COLO829 (cell line): Measurements from ENCODE around the gene PLCB1.
"Not testable (repeated sequence)": the region's sequence is repeated elsewhere in the genome, so short reads cannot be mapped to it uniquely, and the experiment has no call there.

Source experiments
- DNase-seq: peaks from one replicate; pipeline ENCODE4 v3.0.0; 2012; ENCODE audit warnings: low spot score

Gene PLCB1

DNA sequence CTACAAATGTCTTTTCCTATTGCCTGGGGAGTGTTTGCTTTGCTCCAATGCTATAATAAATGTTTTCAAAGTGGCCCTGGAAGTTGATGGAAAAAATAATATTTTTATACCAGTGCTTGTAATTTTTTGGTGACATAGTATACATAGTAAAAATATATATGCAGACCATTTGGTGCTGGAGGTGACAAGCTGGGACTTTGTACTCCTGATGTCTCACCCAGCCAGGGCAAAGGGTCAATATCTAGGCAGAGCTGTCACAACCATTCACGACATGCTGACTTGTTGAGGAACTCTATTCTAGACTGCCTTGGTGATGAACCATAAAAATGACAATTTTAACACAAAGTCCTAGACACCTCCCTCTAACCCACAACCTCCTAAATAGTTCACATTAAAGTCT is 203.0 kb downstream of the PLCB1 start:
- DNase-seq: no peak

DNA sequence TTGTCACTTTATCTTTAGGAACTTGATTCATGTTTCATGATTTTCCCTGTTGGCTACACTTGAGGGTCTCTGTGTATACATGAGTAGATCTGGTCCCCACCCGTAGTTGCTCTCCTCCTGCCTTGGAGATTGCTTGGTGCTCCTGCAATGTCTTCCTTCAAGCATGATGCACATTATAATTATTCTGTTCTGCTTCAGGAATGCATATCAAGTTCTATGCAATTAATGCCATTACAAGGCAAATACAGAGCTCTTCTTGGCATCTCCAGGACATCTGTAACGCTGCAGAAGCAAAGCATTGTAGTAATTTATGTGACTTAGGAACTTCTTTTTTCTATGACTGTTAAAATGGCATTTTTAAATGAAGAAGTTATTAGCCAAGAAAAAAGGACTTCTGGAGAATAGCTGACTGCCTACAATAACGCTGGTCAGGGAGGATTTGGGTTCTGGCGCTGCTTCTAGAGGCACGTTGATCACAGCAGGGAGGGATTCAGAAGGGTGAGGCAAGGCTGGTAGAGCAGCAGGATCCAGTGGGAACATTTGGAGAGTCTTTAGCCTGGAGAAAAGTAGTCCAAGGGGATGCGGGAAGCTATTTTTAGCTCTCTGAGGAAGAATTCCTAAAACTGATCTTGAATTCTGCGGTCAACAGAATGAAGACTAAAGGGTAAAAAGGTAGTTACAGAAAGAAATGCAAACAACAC is 203.6 kb downstream of the PLCB1 start:
- DNase-seq: no peak

DNA sequence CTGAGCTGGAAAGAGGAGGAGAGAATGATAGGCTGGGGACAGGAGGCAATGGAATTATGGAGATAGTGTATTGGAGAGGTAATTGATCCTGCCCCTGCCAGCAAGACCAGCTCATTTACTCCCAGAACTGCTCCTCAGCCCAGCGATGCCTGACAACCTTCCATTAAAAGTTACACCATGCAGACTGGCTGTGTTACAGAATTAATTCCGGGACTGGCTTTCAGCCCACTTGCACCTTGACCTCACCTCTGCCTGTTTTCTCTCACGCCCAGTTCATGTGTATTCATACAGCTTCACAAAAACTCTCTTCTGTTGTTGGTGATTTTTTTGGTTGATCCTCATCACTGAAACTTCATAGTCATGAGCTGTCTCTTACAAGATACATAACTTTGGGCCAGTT is 207.3 kb downstream of the PLCB1 start:
- DNase-seq: no peak

- no peak for DNase-seq
Observed at GRCh38 chr20:8342391-8342790, 210.3 kb downstream of the PLCB1 start.

GRCh38 chr20:8344106-8344505 is 212.0 kb downstream of the PLCB1 start:
- no peak for DNase-seq

DNA sequence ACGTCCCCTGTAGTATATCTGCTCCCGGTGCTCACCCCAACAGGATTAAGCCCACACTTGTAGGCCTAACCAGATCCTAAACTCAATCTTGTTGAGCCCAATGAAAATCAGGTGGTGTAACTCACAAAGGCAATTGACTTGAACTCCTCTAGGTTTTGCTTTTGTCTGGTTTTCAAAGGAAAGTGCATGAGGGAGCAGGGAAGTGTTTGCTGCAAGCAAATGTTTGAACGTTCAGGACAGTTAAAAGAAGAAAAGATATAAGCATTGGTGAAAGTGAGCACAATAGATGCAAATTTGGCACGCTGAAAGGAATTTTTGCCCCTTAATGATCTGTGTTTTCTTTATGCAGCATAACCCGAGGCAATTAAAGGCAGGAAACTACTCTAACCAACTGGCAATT is 212.6 kb downstream of the PLCB1 start:
- DNase-seq: no peak

GRCh38 chr20:8346700-8347270 is 214.7 kb downstream of the PLCB1 start:
- DNase-seq: no peak

GRCh38 chr20:8350225-8350624 is 218.2 kb downstream of the PLCB1 start:
- not testable (repeated sequence) for DNase-seq

- no peak for DNase-seq
Observed at GRCh38 chr20:8352486-8352885, 220.4 kb downstream of the PLCB1 start.

DNA sequence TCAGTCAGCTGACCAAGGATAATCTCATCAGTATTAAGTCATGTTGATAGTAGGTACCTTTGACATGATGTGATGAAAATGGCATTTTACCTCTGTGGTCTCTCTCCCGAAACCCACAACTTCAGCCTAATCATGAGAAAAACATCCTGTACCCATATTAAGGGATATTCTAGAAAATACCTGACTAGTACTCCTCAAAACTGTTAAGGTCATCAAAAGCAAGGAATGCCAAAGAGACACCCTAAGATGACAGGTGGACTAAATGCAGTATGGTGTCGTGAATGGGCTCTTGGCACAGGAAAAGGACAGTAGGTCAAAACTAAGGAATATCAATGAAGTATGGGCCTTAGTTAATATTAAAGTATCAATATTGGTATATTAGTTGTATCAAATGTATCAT is 221.4 kb downstream of the PLCB1 start:
- no peak for DNase-seq

DNA sequence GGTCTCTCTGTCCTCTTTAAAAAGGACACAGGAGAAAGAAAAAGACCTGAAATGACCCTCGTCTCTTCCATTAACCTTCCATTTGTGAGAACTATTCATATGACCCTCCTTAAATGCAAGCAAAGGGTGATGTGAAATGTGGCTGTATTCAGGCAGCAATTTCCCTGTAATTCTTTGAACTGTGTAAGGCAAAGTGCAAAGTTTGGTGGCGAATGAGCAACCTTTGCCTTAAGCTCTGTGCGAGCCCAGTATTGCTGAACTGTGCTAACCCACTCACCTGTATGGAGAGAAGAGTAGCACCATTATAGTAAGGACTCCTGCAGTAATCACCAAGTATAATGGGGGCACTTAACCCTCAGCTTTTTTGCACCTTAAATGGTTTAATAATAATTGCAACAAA is 223.4 kb downstream of the PLCB1 start:
- no peak for DNase-seq

- DNase-seq: no peak
Observed at GRCh38 chr20:8356806-8357205, 224.7 kb downstream of the PLCB1 start.

GRCh38 chr20:8357703-8358102 is 225.6 kb downstream of the PLCB1 start:
- DNase-seq: no peak

DNA sequence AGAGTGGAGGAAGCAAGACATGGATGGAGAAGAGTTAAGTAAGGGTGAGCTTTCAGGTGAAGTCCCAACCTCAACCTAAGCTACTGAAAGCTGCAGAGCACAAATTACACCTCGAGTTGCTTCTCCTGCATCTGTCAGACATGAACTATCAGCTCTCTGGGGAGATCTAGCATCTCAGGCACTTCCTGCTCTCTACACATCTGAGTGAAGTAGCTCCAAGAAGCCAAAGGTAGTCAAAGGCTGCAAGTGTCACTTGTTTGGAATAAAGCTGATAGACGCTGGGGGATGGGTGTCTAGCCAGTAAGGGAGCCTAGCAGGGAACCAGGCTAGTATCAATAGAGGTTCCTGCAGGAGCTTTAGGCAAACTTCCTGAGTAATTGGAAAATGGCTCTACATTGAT is 228.0 kb downstream of the PLCB1 start:
- no peak for DNase-seq

DNA sequence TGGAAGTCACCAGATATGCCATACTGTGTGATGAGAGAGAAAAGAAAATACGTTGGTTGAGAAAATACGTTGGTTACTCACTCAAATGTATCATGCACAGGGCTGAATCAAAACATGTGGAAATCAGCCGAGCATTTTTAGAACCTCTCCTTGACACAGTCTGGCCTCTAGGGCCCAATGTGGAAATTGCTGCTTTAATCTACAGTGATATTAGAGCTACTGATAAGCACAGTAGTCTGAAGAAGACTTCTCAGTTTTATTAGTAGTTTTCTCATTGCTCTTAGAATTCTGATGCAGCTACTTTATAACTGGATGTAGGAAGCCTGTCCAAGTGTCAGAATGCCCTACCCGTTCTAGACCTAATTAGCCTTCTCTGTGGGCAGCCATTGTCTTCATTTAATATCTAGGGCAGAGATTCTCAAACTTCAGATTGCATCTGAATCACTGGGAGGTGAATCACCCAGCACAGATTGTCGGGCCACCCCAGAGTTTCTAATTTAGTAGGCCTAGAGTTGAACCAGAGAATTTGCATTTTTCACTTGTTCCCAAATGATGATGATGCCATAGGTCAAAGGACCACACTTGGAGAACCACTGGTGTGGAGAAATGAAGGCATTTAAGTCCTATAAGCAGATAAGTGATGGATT is 229.1 kb downstream of the PLCB1 start:
- DNase-seq: no peak

GRCh38 chr20:8361779-8362178 is 229.7 kb downstream of the PLCB1 start:
- no peak for DNase-seq

DNA sequence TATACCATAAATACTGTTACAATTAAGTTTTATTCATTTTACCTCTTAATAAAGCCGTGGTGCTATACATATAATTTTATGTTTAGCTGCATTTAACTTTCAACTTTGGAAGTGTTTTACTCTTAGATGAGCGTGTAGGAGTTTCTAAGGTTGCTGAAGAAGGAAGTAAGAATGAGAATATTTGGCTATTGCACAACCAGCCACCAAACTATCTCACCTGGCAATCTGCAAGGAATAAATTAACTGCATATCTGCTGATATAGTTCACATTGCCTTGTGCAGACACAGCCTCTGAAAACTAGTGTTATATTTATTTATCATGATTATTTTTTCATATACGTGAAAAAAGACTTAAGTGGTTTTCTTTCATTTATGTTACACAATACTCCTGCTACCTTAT is 230.4 kb downstream of the PLCB1 start:
- no peak for DNase-seq

GRCh38 chr20:8363970-8364733 is 232.1 kb downstream of the PLCB1 start:
- DNase-seq: no peak

- no peak for DNase-seq
Observed at GRCh38 chr20:8364734-8365078, 232.6 kb downstream of the PLCB1 start.

DNA sequence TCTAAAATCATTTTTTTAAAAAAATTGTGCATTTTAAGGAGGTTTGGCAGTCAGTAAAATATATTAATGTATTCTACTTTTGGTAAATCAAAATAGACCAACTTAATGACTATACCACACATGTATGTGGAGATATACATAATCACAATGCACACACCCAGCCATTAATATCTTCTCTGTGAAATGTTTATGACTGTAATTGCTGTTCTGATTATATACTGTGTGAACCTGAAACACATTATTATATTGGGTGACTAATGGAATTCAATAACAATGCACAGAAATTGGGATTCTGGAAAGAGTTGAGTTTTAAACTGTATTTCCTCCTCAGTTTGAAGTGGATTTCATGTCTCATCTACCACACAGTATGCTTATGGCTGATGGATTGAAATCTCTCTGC is 233.6 kb downstream of the PLCB1 start:
- DNase-seq: no peak

DNA sequence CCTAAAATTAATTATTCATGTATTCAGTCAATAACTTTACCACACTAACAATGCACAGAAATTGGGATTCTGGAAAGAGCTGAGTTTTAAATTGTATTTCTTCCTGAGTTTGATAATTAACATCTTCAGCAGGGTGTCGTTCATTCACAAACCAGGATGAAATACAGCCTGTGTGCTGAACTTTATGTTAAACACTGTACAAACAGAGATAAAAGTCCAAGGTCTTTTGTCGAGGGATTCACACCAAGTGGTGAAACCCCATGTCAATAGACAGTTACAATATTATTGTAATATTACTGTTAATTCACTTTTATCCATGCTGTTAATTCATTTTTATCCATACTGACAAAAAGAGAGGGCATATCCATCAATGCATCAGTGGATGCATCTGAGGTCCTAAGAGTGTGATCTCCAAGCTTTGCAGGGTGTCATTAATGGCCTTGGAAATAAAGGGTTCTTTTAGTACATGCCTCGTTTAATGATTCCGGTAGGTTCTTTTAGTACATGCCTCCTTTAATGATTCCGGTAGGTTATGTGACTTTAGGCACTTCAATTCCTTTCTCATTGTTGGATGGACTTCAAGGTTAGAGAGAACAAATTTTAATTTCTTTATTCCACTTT is 234.3 kb downstream of the PLCB1 start:
- DNase-seq: no peak

- no peak for DNase-seq
Observed at GRCh38 chr20:8367689-8368088, 235.6 kb downstream of the PLCB1 start.

GRCh38 chr20:8368670-8369069 is 236.6 kb downstream of the PLCB1 start:
- no peak for DNase-seq
